HEK293T (cell line): ENCODE results near the gene ATCAY.

ENCODE experiments used
- BHLHE40 ChIP-seq: fragments of 450-650 bp; IDR thresholded peaks from 2 replicates; pipeline ENCODE4 v1.6.1; 2016; ENCODE audit warnings: mild to moderate bottlenecking, moderate library complexity, borderline replicate concordance
- FOXM1 ChIP-seq: fragments of 450-650 bp; IDR thresholded peaks from 2 replicates; pipeline ENCODE4 v1.6.1; 2017; ENCODE audit warnings: mild to moderate bottlenecking, borderline replicate concordance
- LEF1 ChIP-seq: fragments of 450-650 bp; IDR thresholded peaks from 2 replicates; pipeline ENCODE4 v1.6.1; 2017; ENCODE audit warnings: mild to moderate bottlenecking, borderline replicate concordance
- NFRKB ChIP-seq: fragments of 450-650 bp; IDR thresholded peaks from 2 replicates; pipeline ENCODE4 v1.6.1; 2016; ENCODE audit warnings: mild to moderate bottlenecking, moderate library complexity
- SUZ12 ChIP-seq: fragments of 450-650 bp; IDR thresholded peaks from 2 replicates; pipeline ENCODE4 v1.6.1; 2016; ENCODE audit warnings: mild to moderate bottlenecking

- TF ChIP-seq NFRKB: no peak
- TF ChIP-seq SUZ12: no peak
- TF ChIP-seq BHLHE40: no peak
- no peak for TF ChIP-seq LEF1
- TF ChIP-seq FOXM1: no peak
These were observed 27.8 kb upstream of the ATCAY start for GRCh38 chr19:3852614-3853254.
